Renal cortical epithelial cell (primary cell): ENCODE measurements around the gene C2orf81. TPM values are rescaled to one million over a fixed set of nuclear protein-coding genes. Genes with fewer than 3 reads are reported as not detected.
"Not testable (repeated sequence)": the region's sequence is repeated elsewhere in the genome, so short reads cannot be mapped to it uniquely, and the experiment has no call there.

Experiments used
- DNase-seq: peaks from one replicate; pipeline ENCODE4 v3.0.0-alpha.2; 2011; ENCODE audit warnings: low read depth
- total RNA-seq: library from RNA; depleted of rRNA; stranded (reverse); fragments of >200 nt; gene quantifications from 2 replicates; pipeline ENCODE4 v1.2.3, GENCODE V29; 2014

Gene C2orf81
- total RNA-seq, 1 donor from 2014 or later = 3.9 TPM

- not testable (repeated sequence) for DNase-seq
These were observed 21.3 kb upstream of the C2orf81 start for GRCh38 chr2:74442483-74443297.

GRCh38 chr2:74441690-74442482 is 20.5 kb upstream of the C2orf81 start, which contains the start of gene RTKN:
RTKN (minus strand) TSS chr2:74441937; CDS start chr2:74441816, 121 bp downstream.
- DNase-seq = peak; percentile 90

DNA sequence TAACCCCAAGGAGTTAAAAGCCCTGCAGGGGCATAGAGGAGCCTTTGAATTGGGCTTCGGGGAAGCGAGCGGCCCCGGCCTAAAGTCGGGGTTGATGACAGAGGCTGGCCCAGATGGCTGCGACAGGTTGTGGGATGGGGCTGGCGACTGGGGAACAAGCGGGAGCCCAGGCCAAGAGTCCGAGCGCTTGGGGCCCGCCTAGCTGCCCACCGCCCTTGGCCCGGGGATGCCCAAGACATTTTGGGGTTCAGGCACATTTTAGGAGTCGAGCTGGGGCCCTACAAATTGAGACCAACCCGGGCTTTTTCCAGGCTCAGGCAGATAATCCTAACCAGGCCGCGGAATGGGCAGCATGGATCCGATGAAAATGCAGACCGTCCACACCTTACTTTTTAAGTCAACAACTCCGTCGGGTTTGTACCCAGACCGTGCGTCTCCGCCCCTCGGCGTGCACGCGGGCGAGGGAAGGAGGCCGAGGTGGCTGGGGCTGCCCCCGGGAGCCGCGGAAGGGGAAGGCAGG is 19.8 kb upstream of the C2orf81 start:
- DNase-seq = no peak

DNA sequence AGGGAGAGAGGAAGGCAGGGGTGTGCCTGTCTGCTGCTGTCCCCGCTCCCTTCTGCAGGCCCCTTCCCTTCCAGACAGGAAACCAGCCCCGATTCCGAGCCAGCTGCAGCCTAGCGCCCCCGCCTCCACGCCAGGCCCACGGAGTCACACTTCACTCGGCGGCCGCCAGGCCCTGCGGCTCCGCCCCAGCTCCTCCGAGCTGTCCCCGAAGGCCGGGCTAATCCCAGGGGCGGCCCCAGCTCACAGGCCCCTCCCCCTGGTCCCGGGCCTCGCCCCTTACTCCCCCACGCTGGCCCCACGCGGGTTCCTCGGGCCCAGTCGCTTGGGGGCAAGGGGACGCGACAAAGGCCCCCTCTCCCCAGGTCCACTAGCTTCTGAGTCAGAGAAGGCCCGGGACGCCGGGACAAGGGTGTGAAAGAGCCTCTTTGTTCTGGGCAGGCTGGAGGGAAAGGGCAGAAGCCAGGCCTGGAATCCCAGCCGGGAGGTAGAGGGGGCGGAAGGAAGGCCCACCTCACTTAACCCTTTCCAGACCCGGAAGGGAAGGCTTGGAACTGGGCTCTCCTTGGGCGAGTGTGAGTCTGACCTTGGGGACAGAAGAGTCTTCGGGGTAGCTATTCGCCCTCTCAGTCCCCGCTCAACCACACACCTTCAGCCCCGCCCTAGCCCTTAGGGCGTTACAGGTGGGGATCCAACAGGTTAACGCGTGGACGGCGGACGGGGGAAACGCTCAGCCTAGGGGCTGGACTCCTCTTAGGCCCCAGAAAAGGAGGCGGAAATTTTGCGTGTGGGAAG is 19.2 kb upstream of the C2orf81 start:
- peak; percentile 64 for DNase-seq

DNA sequence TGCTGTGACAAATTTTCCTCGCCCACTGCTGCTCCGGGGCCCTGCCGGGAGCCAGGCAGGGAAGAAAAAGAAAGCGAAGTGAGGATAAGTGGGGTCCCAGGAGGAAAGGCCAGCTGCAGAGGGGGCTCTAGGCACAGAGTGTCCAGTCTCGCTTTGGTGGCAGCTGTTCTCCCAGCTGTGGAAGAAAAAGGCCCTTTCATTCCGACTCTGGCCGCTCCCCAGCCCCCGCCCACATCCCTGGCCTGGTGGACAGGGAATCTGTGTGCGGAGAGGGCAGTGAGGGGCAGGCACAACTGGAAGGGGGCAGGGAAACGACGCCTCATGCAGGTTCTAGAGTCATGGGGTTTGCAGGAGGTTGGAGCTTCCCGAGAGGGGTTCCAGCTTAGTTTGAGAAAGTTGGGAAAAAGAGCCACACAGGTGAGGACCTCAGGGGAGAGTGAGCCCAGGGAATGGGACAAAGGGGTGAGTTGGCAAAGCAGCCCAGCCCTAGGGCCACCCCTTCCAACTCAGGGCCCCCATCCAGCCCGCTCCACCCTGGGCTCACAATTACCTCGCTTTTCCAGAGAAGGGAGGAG is 18.5 kb upstream of the C2orf81 start:
- no peak for DNase-seq

GRCh38 chr2:74439373-74439772 is 18.0 kb upstream of the C2orf81 start:
- DNase-seq = no peak

DNA sequence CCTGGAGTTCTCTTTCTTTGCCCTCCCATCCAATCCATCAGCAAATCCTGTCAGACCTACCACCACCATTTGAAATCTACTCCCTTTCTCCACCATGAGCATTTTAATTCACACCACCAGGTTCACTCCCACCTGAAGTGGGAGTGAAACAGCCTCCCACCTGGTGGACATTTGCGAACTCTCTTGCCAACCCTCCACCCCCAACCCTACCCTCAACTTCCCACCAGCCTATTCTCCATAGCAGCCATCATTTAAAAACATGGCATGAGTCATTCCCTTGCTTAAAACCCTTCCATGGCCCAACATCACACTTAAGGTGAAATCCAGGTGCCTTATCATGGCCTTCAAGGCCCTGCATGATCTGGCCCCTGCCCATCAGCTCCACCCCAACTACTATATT is 16.8 kb upstream of the C2orf81 start:
- DNase-seq = no peak

DNA sequence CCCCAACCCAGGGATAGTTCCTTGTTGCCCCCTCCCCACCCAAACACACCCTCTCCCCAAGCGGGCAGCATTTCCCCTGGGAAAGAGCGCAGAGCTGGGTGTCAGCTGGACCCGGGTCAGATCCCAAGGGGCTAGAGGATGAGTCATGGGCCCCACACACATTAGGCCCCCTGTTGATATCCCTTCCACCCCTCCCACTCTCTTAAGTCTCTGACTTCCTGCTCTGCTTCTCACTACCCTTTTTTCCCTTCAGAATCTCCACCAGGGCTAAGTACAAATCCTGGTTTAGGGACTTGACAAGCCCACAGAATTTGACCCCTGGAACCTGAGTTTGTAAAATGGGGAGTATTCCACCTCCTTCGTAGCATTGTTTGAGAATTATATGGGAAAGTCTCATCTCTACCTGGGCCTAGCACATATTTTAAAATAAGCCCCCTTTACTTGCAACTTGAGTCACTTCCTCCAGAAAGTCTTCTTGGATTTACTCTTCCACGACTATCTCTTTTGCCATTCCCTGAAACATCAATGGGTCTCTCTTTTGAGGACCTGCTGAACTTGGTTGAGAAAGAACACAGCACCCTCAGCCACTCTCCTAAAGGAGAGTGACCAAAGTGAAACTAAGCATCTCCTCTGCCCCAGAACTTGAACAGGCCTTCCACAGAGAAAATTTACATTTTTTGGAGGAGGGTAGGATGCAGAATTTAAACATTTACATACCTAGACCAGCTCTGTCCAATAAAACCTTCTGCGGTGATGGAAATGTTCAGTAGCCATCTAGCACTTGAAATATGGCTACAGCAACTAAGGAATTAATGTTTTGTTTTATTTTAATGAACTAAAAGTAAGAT is 15.7 kb upstream of the C2orf81 start:
- no peak for DNase-seq

- no peak for DNase-seq
These were observed 14.8 kb upstream of the C2orf81 start for GRCh38 chr2:74436111-74436805.

DNA sequence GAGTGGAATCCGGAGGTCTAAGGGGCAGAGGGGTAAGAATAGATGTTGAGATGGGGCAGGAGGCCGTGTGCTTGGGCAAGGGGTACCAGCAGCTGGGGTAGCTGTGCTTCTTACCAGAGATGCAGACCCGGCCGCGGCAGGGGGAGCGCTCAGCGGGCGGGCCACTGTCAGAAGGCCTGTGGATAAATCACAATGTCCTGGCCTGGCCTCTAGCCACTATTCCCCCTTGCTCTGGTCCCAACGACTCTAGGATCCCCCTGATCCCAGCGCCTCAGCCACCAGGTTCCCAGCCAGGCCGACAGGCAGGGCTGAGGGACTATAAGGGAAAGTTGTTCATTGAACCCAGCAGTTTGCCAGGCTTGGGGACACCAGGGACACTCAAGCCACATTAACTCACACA is 9.1 kb upstream of the C2orf81 start:
- no peak for DNase-seq

DNA sequence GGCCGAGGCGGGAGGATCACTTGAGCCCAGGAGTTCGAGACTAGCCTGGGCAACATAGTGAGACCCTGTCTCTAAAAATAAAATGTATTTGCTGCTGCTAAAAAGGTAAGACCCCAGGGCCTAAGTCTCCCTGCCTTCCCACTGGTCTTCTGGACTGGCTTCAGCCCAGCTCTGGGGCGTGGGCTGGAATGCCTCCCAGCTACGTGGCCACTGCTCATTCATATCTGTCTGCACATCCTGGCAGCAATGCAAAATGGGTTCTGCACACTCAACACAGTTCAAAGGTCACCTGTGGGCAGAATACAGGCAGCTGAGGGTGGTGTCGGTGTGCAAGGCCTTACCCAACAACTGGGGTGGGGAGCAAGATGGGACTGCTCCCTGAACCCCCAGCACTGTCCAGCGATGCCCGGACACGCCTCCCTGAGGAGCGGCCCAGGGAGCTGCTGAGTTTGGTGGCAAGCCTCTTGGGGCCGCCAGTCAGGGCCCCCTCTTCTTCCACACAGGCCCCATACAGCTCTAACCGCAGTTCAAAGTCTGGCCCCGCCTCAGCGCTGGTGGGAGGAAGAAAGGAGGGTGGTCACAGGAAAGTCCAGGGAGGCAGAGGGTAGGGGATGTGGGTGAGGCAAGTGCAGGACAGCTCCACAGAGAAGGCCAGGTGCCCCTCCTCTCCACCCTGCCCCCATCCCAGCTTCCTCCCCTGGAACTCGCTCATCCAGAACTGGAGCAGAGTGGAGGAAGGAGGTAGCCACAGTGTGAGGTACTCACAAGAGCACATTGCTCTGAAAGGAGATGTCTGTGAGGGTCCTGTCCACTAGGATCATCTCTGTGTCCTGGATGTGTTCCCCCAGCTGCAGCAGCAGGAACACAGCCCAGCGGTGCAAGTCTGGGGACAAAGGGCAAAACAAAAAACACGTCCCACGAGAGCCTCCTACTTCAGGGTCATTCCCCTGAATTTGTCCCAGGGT is 8.3 kb upstream of the C2orf81 start:
- peak; percentile 70 for DNase-seq

DNA sequence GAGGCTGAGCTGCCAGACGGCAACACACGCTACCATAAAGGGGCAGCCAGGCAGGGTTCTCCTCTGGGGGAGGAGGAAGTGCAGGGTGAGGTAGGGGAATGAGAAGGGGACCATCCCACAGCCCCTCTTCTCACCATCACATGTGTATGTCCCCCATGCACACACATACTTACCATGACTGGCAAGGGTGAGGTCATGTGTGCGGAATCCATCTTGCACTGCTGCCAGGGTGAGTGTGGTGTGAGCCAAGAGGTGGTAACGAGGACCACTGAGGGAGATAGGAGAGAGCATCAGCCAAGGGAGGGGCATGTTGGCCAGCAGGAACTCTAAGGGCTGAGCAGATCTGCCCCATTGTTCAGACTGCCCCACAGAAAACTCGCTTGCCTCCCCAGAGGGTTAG is 7.3 kb upstream of the C2orf81 start:
- DNase-seq = no peak

DNA sequence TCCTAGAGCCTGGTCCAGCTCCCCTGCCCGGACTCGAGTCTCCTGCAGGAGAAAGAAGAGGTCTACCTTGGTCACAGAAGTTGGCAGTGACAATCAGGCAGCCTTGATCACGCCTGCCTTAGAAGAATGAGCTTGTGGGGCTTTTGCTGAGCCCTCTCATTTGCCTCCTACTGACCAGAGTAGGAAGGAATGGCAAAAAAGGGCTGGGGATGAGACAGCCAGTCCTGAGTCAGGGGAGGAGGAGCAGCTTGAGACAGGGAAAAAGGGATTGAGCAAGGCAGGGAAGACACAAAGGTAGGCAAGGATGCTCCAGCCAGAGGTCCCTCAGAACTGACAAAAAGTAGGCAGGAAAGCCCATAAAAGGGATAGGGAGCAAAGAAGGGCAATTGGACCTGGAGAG is 6.1 kb upstream of the C2orf81 start:
- DNase-seq = no peak

GRCh38 chr2:74426181-74426758 is 4.9 kb upstream of the C2orf81 start:
- no peak for DNase-seq

DNA sequence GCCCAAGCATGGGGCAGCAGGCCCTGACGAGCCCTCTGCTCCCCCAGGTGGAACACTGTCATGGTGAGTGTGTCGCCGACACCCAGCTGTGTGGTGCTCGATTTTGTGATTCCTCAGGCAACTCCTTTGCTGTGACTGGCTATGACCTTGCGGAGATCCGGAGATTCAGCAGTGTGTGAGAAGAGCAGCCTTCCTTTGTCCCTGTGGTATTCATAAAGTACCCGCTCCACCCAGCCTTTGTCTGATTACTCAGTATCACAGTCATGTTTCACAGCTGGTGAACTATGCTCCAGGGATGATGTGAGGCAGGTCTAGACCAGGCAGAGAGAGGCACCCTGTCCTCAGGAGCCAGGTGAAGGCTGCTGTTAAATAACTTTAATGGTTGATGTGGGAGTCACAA is 4.1 kb upstream of the C2orf81 start:
- no peak for DNase-seq

DNA sequence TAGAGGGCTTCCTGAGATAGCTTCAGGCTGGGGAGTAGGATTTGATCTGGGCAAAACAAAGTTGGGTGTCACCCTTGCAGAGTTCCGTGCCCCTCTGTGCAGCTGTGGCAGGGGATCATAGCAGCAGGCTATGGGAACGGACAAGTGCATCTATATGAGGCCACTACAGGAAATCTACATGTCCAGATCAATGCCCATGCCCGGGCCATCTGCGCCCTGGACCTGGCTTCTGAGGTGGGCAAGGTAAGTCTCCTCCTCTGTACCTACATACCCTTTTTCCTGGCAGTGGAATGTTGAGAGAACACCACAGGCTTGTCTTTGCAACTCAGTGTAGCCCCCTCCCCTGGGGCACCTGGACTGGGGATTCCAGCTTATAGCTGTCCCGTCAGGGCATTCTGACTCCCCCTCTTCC is 3.6 kb upstream of the C2orf81 start:
- DNase-seq = no peak

GRCh38 chr2:74424139-74424992 is 2.9 kb upstream of the C2orf81 start:
- no peak for DNase-seq
